GM21737 (cell line): ENCODE results near the gene LTBP3.
"Not testable (repeated sequence)": the region's sequence is repeated elsewhere in the genome, so short reads cannot be mapped to it uniquely, and the experiment has no call there.

ENCODE experiments used
- ATAC-seq: cut with Tn5 transposase; IDR thresholded peaks from one replicate; pipeline ENCODE4 v1.9.1; 2021; ENCODE audit warnings: mild to moderate bottlenecking, moderate library complexity; ENCODE audit not compliant: unreplicated experiment

LTBP3 gene

GRCh38 chr11:65538232-65538914 lies 19.8 kb downstream of the LTBP3 start:
- ATAC-seq = no peak

GRCh38 chr11:65537620-65538231 lies 20.4 kb downstream of the LTBP3 start:
- no peak for ATAC-seq

GRCh38 chr11:65537296-65537597 lies 20.9 kb downstream of the LTBP3 start:
- ATAC-seq = no peak

DNA sequence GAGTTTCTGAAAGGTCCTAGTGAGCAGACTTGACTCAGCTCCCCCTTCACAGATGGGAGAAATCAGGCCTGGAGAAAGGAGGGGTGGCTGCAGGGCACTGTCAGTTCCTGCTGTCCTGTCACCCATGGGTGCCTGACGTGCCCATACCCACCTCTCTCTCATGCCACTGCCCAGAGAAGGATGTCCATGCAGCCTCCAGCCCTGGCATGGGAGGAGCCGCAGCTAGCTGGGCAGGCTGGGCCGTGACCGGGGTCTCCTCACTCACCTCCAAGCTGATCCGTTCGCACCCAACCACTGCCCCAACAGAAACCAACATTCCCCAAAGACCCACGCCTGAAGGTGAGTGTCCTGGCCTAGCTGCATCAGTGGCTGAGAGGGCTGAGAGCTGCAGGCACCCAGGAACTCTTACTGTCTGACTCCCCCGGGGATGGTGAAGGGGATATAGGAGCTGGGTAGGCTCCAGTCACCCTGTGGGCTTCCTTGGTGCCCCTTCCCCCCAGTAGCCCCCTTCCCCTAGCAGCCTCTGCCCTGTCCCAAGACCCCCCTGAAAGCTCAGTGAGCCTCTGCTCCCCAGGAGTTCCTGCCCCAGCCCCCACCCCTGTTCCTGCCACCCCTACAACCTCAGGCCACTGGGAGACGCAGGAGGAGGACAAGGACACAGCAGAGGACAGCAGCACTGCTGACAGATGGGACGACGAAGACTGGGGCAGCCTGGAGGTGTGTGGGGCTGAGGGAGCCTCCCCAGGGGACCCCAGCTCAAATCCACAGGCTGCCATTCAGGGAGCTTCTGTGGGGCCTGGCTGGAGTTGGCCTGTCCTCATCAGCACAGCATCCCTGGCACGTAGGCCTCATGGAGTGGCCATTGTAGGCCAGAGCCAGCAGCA lies 21.5 kb downstream of the LTBP3 start:
- no peak for ATAC-seq

DNA sequence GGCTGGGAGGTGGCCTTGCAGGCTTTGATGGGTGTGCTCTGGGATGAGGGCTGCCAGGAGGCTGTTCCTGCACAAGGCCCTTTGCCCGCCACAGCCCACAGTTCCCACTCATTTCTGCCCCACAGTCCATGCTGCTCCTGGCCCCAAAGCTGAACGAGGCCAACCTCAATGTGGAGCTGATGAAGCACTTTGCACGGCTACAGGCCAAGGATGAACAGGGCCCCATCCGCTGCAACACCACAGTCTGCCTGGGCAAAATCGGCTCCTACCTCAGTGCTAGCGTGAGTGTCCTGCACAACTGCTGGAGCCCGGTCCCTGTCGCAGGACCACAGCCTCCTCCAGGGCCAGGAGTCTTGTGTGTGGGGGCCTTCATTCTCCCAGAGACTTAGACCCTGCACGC lies 23.1 kb downstream of the LTBP3 start:
- ATAC-seq = no peak

DNA sequence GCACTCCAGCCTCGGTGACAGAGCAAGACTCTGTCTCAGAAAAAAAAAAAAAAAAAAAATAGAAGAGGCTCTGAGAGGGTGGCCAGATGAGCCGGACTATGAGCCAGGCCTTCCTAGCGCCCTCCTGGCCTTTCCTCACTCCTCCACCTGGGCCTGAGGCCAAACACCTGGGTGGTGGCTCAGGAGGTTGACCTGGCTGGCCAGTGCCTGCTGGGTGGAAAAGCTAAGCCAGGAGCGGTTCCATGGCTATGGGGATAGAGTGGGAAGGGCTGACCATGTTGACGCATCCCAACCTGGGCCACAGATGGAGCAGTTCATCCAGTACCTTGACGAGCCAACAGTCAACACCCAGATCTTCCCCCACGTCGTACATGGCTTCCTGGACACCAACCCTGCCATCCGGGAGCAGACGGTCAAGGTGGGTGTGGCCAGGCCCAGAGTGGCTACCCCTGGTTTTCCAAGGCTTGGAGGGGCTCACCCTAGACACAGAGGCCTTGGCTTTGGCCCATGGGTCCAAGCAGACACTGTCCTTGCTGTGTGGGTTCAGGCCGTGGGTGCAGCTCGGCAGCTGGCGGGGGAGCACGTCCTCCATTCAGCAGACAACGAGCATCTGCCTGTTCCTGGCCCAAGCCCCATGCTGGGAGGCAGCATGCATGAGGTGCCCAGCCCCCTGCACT lies 25.6 kb downstream of the LTBP3 start:
- no peak for ATAC-seq

DNA sequence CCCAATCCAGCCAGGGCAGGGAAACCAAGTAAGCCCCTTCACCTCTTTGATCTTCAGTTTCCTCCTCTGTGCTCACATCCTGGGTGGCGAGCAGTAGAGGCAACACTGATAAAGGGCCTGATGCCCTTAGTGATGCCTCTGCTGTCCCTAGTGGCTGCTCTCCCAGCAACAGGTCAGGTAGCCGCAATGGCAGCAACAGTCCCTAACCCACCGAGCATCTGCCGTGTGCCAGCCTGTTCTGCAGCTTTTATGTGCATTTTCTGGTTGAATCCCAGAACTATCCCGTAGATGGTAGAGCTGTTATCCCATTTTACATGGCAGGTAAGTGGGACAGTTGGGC lies 28.0 kb downstream of the LTBP3 start:
- no peak for ATAC-seq

DNA sequence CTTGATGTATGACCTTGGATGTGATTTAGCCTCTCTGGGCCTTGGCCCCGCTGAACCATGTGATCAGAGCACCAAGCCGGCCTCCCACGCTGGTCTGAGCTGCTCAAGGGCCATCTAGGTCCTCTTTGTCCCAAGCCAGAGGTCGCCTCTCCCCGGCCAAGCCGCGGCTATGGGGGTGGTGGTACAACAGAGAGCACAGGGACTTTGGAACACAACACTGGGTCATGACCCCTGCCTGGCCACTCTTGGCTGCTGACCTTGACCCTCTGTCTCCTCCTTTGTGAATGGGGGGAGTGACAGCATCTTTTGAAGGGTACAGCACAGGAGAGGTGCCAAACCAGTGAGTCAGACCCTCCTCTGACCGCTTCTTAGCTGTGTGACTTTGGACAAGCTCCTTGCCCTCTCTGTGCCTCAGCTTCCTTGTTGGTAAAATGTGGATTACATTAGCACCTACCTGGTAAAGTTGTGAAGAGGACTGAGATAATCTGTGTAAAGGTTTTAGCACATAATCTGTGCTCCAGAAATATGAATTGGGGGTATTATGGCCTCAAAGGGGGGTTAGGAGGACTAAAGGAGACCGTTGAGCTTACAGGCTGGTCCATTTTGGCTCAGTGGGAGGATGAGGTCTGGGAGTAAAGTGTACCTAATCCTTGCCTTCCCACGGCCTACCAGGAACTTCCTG lies 28.5 kb downstream of the LTBP3 start:
- ATAC-seq = no peak

GRCh38 chr11:65528819-65529350 lies 29.3 kb downstream of the LTBP3 start:
- no peak for ATAC-seq

DNA sequence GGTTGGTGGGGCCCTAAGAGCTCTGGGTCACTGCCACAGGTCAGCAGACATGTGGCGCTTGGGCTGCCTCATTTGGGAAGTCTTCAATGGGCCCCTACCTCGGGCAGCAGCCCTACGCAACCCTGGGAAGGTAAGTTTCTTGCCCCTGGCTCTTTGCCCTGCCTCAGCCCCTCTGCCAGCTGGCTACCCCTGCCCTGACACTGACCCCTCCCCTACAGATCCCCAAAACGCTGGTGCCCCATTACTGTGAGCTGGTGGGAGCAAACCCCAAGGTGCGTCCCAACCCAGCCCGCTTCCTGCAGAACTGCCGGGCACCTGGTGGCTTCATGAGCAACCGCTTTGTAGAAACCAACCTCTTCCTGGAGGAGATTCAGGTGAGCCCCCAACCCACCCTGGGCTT lies 31.4 kb downstream of the LTBP3 start:
- ATAC-seq = no peak

DNA sequence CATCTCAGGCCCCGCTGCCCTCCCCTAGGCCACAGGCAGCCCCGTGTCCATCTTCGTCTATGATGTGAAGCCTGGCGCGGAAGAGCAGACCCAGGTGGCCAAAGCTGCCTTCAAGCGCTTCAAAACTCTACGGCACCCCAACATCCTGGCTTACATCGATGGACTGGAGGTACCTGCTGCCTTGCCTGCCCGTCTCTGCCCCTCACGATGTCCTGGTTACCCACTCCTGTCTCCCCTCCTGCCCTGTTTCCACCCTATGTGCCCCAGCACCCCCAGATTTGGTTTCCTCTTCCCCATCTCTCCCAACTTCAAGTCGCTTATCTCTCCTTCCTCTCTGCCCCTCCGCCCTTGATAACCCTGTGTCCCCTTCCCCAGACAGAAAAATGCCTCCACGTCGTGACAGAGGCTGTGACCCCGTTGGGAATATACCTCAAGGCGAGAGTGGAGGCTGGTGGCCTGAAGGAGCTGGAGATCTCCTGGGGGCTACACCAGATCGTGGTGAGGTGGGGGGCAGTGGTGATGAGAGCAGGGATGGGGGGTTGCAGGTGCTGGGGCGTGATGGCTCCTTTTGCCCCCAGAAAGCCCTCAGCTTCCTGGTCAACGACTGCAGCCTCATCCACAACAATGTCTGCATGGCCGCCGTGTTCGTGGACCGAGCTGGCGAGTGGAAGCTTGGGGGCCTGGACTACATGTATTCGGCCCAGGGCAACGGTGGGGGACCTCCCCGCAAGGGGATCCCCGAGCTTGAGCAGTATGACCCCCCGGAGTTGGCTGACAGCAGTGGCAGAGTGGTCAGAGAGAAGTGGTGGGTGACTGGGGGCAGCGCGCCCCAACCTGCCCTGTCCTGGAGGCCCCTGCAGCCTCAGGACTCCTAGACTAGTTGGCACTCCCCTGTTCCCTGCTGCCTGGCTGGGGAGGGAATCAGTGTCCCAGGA lies 32.3 kb downstream of the LTBP3 start:
- ATAC-seq = peak; percentile 12

DNA sequence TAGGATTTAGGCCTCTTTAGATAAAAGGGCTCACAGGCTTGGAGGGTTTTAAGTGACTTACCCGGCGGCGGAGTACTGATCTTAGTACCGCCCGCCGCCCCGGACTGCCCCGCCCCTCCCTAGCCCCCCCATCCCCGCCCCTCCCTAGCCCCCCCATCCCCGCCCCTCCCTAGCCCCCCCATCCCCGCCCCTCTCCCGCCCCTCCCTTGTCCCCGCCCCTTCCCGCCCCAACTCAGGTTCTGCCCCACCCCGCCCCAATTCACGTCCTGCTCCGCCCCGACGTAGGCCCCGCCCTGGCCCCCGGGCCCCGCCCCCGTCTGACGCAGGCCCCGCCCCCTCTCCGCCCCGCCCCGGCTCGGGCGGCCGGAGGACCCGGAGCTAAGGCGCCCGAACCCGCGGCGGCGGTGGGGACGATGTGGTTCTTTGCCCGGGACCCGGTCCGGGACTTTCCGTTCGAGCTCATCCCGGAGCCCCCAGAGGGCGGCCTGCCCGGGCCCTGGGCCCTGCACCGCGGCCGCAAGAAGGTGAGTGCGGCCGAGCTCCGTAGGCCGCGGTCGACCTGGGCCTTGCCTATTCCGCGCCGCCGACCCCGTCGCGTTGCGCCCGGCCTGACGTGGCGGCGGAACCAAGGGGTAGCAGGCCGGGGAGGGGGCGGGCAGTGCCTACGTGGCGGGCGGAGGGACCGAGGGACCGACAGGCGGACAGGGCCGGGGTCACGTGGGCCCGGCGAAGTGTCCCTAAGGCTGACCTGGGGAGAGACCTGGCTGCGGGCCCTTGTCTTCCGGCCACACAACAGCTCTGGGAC lies 33.2 kb downstream of the LTBP3 start, which contains the start of gene SCYL1:
Gene SCYL1, plus strand, starts transcription at position 343 of the 805 bp plus-strand sequence. Its CDS starts 71 bp downstream, at position 414.
- peak; percentile 44 for ATAC-seq

DNA sequence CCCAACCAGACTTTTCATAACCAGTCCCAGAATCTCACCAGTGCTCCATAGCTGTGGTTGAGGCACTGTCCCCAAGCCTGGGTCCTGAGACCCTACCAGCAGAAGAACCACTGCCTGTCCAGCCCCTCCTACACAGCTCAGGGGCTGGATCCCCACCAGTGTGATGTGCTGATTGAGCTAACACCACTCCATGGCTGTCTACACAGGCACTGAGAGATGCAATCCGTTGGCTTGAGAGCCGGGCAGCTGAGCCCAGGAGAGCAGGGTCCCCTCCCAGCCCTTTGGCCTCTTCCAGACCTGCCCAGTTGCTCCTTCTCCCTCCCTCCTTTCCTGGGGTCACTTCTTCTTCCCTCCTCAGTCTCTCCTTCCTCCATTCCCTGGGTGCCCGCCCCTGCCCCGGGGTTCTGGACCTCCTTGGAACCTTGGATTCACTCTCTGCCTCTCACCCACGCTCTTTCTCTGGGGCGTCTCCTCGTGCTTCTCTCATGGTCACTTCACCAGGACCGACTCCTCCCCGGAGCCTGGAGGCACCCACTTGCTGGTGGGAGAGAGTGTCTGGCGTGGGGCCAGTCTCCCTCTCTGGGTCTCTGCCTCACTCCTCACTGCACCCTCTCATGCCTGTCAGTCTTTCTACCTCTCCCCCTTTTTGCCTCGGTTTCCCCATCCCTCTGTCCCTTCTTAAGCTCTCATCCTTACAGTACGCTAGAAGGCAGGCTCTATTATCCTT lies 34.0 kb downstream of the LTBP3 start:
- no peak for ATAC-seq

DNA sequence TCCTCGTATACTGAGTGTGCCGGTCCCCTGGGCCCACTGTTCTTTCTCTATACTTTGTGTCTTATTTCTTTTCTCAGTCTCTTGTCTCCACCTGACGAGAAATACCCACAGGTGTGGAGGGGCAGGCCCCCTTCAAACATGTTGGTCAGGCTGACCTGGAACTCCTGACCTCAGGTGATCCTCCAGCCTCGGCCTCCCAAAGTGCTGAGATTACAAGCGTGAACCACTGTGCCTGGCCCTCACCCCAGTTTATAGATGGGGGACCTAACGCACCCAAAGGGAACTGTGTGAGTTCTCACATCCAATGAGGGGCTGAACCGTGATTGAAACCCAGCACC lies 34.6 kb downstream of the LTBP3 start:
- ATAC-seq = not testable (repeated sequence)

DNA sequence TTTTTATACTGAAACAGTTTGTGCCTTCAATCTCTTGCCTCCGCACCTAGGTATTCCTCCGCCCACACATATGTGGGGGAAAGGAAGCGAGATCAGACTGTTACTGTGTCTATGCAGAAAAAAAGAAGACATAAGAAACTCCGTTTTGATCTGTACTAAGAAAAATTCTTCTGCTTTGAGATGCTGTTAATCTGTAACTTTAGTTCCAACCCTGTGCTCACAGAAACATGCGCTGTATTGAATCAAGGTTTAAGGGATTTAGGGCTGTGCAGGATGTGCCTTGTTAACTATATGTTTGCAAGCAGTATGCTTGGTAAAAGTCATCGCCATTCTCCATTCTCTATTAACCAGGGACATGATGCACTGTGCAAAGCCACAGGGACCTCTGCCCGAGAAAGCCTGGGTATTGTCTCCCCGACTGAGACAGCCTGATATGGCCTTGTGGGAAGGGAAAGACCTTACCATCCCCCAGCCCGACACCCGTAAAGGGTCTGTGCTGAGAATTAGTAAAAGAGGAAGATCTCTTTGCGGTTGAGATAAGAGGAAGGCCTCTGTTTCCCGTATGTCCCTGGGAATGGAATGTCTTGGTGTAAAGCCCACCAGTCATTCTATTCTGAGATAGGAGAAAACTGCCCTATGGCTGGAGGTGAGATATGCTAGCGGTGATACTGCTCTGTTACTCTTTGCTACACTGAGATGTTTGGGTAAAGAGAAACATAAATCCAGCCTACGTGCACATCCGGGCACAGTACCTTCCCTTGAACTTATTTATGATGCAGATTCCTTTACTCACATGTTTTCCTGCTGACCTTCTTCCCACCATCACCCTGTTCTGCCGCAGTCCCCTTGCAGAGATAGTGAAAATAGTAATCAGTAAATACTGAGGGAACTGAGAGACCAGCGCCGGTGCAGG lies 35.2 kb downstream of the LTBP3 start:
- ATAC-seq = not testable (repeated sequence)

GRCh38 chr11:65521777-65522521 lies 36.2 kb downstream of the LTBP3 start:
- not testable (repeated sequence) for ATAC-seq
